Stomach (tissue), 9 donors: Measurements from ENCODE around the gene MAN1B1. TPM values are rescaled to one million over a fixed set of nuclear protein-coding genes. Genes with fewer than 3 reads are reported as not detected.

Experiments
- DNase-seq, 2 donors: peaks; one replicate each; pipeline versions ENCODE4 v3.0.0 to v3.0.0-alpha.2; 2013 to 2019
- H3K27ac ChIP-seq, 5 donors: fragments of 200-600 bp in 4 of 5; sonication (generic) in 4 of 5; one replicate each; pipeline ENCODE4 v1.5.1; 2013 to 2019; ENCODE audit warnings: mild to moderate bottlenecking in 1 of 5, moderate library complexity in 1 of 5
- H3K27me3 ChIP-seq, 3 donors: fragments of 200-600 bp; sonication (generic); one replicate each; pipeline ENCODE4 v1.5.1; 2017 to 2019; ENCODE audit warnings: mixed run types in 1 of 3
- H3K36me3 ChIP-seq, 4 donors: fragments of 200-600 bp; sonication (generic); 1 replicate in 3 of 4; 2 replicates in 1 of 4; pipeline ENCODE4 v1.5.1; 2016 to 2019
- H3K4me1 ChIP-seq, 4 donors: fragments of 200-600 bp; sonication (generic); one replicate each; pipeline ENCODE4 v1.5.1; 2016 to 2019
- H3K4me3 ChIP-seq, 4 donors: fragments of 200-600 bp; sonication (generic) in 3 of 4; one replicate each; pipeline ENCODE4 v1.5.1; 2016 to 2019; ENCODE audit warnings: mild to moderate bottlenecking in 1 of 4
- H3K9me3 ChIP-seq, 4 donors: fragments of 200-600 bp; sonication (generic); one replicate each; pipeline ENCODE4 v1.5.1; 2016 to 2019
- EP300 ChIP-seq: sonication (generic); formaldehyde crosslinking; IDR thresholded peaks from one replicate; pipeline ENCODE4 v1.6.1; 2017; ENCODE audit warnings: antibody characterized with exemption
- POLR2A ChIP-seq, 4 donors: fragments of 450-650 bp; IDR thresholded peaks; one replicate each; pipeline ENCODE4 v1.6.1; 2016; ENCODE audit warnings: antibody characterized with exemption in 4 of 4, control low read depth in 2 of 4, mild to moderate bottlenecking in 1 of 4, moderate library complexity in 1 of 4
- POLR2AphosphoS5 ChIP-seq, 3 donors: sonication (generic); formaldehyde crosslinking; IDR thresholded peaks; one replicate each; pipeline ENCODE4 v1.6.1; 2016; ENCODE audit warnings: antibody characterized with exemption in 3 of 3
- WGBS, 5 donors: extraction: QIAGEN DNeasy Blood & Tissue Kit in 3 of 5; methylation state at CpG; one replicate each; pipeline versions ENCODE4 v1.1.5 to v1.1.7; 2013 to 2018; 5-methylcytosine and 5-hydroxymethylcytosine counted together
- intact Hi-C: fragments of 100-400 bp; cut with DNase I; formaldehyde crosslinking; loops from one replicate; pipeline ENCODE4 v1.15.1; 2023; ENCODE audit warnings: low total_unique reads
- polyA plus RNA-seq, 3 donors: library from polyadenylated mRNA; stranded (reverse); fragments of 200-250 nt; gene quantifications; one replicate each; pipeline ENCODE4 v1.2.3, GENCODE V29; 2013
- total RNA-seq, 5 donors: library from RNA; depleted of rRNA; stranded (reverse); fragments of >200 nt; gene quantifications; one replicate each; pipeline versions ENCODE4 v1.1.0 to v1.2.3, GENCODE V29; 2014 to 2016
- TF ChIP-seq, protein P1 (sequence below), 7 experiments: fragments of 450-650 bp in 4 of 7; fragments of 200-600 bp in 3 of 7; sonication (generic) in 3 of 7; IDR thresholded peaks; one replicate each; pipeline ENCODE4 v1.5.1; 2016 to 2019; ENCODE audit warnings: antibody characterized with exemption in 7 of 7, control low read depth in 2 of 7, mild to moderate bottlenecking in 1 of 7
- donor health status: healthy with polysubstance abuse.
- donor health status: Bipolar disorder and iron deficiency.
- donor health status: healthy.

Gene MAN1B1
- total and polyA plus RNA-seq, 8 donors: 4.7 to 167 (median 39.8) TPM

DNA sequence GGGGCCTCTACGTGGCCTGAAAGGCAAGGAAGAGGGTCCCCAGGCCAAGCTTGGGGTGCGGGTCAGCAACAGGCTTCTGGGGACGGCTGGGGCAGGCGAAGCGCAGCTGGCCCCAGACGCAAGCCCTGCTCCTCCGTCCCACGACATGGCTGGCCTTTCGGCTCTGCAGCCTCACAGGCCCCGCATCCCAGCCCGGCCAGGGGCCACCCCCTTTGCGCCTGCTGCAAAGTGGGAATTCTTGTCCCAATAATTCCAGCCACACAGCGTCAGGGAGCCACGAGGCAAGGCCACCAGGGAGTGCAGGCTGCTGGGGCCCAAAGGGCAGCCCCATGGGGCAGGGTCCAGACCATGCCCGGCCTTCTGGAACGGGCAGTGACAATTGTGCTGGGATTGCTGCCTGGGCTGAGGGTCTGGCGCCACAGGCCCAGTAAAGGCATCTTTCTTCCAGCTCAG is 31.8 kb upstream of the MAN1B1 start:
- peak overlapping the region in 2 of 4 donors; percentile 49 to 61 for H3K4me3 ChIP-seq
- intact Hi-C loops: no loop called here
- WGBS, 5 donors: 45 to 68% (median 56%) methylated on average over 14 to 17 of the region's 17 CpGs
- peak overlapping the region; percentile 75 to 86 (median 78) for H3K27ac ChIP-seq
- H3K9me3 ChIP-seq: no peaks in the 10 kb centered on the region
- DNase-seq: no peak
- H3K4me1 ChIP-seq: peaks cover 36 to 57% (median 49%) of the 10 kb centered on the region in 4 donors
- TF ChIP-seq POLR2AphosphoS5 (IDR thresholded peaks at IDR 0.05): no peak
- no peak for TF ChIP-seq EP300
- TF ChIP-seq, protein P1, sequence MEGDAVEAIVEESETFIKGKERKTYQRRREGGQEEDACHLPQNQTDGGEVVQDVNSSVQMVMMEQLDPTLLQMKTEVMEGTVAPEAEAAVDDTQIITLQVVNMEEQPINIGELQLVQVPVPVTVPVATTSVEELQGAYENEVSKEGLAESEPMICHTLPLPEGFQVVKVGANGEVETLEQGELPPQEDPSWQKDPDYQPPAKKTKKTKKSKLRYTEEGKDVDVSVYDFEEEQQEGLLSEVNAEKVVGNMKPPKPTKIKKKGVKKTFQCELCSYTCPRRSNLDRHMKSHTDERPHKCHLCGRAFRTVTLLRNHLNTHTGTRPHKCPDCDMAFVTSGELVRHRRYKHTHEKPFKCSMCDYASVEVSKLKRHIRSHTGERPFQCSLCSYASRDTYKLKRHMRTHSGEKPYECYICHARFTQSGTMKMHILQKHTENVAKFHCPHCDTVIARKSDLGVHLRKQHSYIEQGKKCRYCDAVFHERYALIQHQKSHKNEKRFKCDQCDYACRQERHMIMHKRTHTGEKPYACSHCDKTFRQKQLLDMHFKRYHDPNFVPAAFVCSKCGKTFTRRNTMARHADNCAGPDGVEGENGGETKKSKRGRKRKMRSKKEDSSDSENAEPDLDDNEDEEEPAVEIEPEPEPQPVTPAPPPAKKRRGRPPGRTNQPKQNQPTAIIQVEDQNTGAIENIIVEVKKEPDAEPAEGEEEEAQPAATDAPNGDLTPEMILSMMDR (IDR thresholded peaks at IDR 0.05): no peak
- no peak for TF ChIP-seq POLR2A (IDR thresholded peaks at IDR 0.05)
- H3K36me3 ChIP-seq: no peaks in the 10 kb centered on the region
- peaks cover 4 to 51% (median 25%) of the 10 kb centered on the region in 3 donors for H3K27me3 ChIP-seq

DNA sequence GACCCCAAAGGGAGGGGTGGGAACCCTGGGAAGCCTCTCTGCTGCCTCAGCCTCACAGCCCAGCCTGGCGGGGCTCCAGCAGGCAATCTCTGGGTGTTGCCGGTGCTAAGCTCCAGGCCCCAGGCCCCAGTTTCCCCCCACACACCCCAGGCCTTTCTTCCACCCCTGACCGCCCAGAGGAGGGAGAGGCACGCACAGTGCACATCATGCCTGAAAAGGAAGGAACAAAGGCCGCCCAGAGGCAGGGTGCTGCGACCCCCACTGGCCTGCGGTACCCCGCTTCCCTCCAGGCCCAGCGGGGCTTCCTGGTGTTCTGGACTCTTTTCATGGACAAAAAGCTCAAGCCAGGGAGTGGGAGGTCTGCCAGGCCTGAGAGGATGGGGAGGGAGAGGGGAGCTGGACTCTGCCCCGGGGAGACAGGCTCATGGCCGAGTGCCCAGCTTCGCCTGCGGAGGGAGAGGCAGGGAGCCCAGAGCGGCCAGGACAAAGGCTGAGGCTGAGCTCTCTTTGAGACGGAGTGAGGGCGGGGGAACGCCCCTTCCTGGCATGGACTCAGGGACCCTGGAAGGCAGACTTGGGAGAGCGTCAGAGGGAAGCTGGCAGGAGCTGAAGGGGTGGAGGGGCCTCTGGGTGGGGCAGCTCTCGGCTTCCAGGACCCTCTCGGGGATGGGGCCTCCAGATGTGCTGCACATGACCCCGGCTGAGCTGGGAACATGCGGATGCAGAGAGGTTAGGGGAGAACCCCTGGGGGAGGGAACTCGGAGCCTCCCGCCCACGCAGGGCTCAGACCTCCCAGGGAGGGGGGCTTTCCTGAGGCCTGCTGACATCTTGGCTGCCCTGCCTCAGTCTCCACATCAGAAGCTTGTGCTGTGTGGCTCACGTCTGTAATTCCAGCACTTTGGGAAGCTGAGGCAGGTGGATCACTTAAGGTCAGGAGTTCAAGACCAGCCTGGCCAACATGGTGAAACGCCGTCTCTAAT is 31.1 kb upstream of the MAN1B1 start:
- peak; percentile 94 to 97 for DNase-seq
- Histone ChIP-seq H3K27me3 (peaks cover 4 to 44% (median 25%) of the 10 kb centered on the region in 3 donors), H3K4me3 (peak overlapping the region in 1 of 4 donors; percentile 61), H3K4me1 (peaks cover 36 to 57% (median 49%) of the 10 kb centered on the region in 4 donors), H3K27ac (peak overlapping the region; percentile 75 to 86 (median 78)), H3K36me3 (no peaks in the 10 kb centered on the region), H3K9me3 (no peaks in the 10 kb centered on the region)
- no peak for TF ChIP-seq EP300
- peak in 1 of 3 donors; percentile 42 for TF ChIP-seq POLR2AphosphoS5 (IDR thresholded peaks at IDR 0.05)
- 10 to 20% (median 16%) methylated on average over 21 to 28 of the region's 28 CpGs for WGBS, 5 donors
- intact Hi-C loops: no loop called here

DNA sequence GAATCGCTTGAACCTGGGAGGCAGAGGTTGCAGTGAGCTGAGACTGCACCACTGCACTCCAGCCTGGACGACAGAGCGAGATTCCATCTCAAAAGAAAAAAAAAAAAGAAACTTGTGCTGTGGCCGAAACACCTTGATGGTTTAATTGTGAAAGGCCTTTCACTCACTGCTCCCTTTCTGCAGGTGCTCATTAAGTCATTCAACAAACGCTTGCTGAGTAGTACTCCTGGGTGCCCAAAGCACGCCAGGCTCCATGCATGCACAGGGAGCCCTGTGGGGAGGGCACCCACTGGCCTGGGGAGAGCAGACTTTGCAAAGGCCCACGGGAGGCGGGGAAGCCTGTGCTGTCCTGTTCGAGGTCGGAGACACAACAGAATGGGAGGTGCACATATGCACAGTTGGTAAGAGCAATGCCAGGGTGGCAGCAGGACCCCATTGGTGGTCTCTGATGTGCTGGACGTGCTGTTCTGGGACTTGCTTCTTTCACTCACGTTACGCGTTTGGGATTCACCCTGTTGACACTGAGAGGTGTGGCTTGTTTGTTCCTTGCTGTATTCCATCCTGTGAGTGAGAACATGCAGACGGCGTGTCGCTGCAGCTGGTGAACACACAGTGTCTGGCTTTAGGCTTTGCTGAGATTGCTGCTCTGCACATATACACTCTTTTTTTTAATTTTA is 29.9 kb upstream of the MAN1B1 start:
- H3K36me3 ChIP-seq: no peaks in the 10 kb centered on the region
- H3K4me3 ChIP-seq: no peak overlapping the region
- no peak for DNase-seq
- peaks cover 36 to 57% (median 49%) of the 10 kb centered on the region in 4 donors for H3K4me1 ChIP-seq
- intact Hi-C loops: no loop called here
- no peaks in the 10 kb centered on the region for H3K9me3 ChIP-seq
- peaks cover 4 to 32% (median 21%) of the 10 kb centered on the region in 3 donors for H3K27me3 ChIP-seq
- no peak overlapping the region for H3K27ac ChIP-seq
- TF ChIP-seq EP300: no peak
- no peak for TF ChIP-seq POLR2AphosphoS5 (IDR thresholded peaks at IDR 0.05)
- TF ChIP-seq POLR2A (IDR thresholded peaks at IDR 0.05): no peak
- TF ChIP-seq, protein P1 (IDR thresholded peaks at IDR 0.05): no peak
- 48 to 59% (median 58%) methylated on average over 17 of the region's 17 CpGs for WGBS, 5 donors

DNA sequence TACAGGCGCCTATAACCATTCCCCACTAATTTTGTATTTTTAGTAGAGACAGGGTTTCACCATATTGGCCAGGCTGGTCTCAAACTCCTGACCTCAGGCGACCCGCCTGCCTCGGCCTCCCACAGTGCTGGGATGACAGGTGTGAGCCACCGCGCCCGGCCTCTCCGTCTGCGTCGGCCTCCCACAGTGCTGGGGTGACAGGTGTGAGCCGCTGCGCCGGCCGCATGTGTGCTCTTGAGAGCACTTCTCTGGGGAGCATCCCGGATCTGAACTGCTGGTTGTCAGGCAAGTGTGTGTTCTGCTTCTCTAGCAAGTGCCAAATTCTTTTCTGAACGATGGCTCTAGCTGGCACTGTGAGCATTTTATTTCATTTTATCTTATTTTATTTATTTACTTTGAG is 29.2 kb upstream of the MAN1B1 start:
- H3K4me3 ChIP-seq: no peak overlapping the region
- no peaks in the 10 kb centered on the region for H3K9me3 ChIP-seq
- intact Hi-C loops: no loop called here
- no peak overlapping the region for H3K27ac ChIP-seq
- no peaks in the 10 kb centered on the region for H3K36me3 ChIP-seq
- WGBS, 5 donors: 57 to 74% (median 66%) methylated on average over 12 to 16 of the region's 16 CpGs
- TF ChIP-seq POLR2AphosphoS5 (IDR thresholded peaks at IDR 0.05) (no peak), EP300 (no peak)
- no peak for DNase-seq
- H3K4me1 ChIP-seq: peaks cover 36 to 56% (median 49%) of the 10 kb centered on the region in 4 donors
- H3K27me3 ChIP-seq: peaks cover 4 to 25% (median 18%) of the 10 kb centered on the region in 3 donors
